Activated CD8-positive, alpha-beta memory T cell treated with anti-CD3 and anti-CD28 coated beads, Interleukin-2, amount 10 ng/mL, durations not matched to agents 7 days and 5 days (primary cell): ENCODE results near the gene TMPRSS11E. TPM values are rescaled to one million over a fixed set of nuclear protein-coding genes. Genes with fewer than 3 reads are reported as not detected.
A peak's percentile ranks its signal among the peaks of the same experiment; 100 is the strongest.

Experiments
- ATAC-seq: fragments of 150-1000 bp; cut with Tn5 transposase; one replicate; pipeline ENCODE4 v1.10.0; 2021; ENCODE audit warnings: moderate library complexity
- CTCF ChIA-PET: fragments of 350-600 bp; sonication (Branson Sonifier 250); formaldehyde crosslinking; loops from one replicate; lab custom pipeline; 2021; ENCODE audit warnings: antibody characterized with exemption; lab: Charles Lee
- DNase-seq: peaks from one replicate; pipeline ENCODE4 v3.0.0-alpha.2; 2020
- H3K27ac Mint-ChIP-seq: one replicate; pipeline ENCODE4 v1.8.0; 2021; ENCODE audit warnings: mild to moderate bottlenecking, mixed read lengths
- H3K27me3 Mint-ChIP-seq: one replicate; pipeline ENCODE4 v1.8.0; 2021; ENCODE audit warnings: mixed read lengths
- H3K36me3 Mint-ChIP-seq: one replicate; pipeline ENCODE4 v1.8.0; 2021; ENCODE audit warnings: mild to moderate bottlenecking, mixed read lengths
- H3K4me1 Mint-ChIP-seq: one replicate; pipeline ENCODE4 v1.8.0; 2021; ENCODE audit warnings: mixed read lengths
- H3K4me3 Mint-ChIP-seq: one replicate; pipeline ENCODE4 v1.8.0; 2021; ENCODE audit warnings: mild to moderate bottlenecking, moderate library complexity, mixed read lengths
- H3K9me3 Mint-ChIP-seq: one replicate; pipeline ENCODE4 v1.8.0; 2022; ENCODE audit warnings: low read depth, mixed read lengths
- total RNA-seq, 2 experiments: library from RNA; stranded (reverse); gene quantifications; one replicate each; pipeline ENCODE4 v1.2.3, GENCODE V29; 2021

The TMPRSS11E gene
- total RNA-seq, 2 experiments from 2014 or later: 0.12 TPM; not detected in 1

DNA sequence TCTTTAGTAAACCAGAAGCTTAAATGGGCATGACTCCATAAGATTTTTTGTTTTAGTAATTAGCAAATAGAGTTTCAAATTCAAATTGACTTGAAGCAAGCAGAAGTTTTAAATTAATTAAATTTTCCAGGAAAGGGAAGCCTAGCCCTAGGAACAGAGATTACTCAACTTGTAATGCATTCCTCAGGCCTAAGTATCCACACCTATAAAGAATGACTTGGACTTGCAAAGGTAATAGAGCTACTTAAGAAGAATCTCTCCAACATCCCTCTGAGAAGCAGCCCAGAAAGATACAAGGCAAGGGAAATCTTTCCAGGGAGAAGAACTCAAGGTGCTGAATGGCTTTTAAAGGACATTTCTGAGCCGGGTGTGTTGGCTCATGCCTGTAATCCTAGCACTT is 16.9 kb upstream of the TMPRSS11E start:
- Mint-ChIP-seq H3K9me3 (no peaks in the 10 kb centered on the region), H3K4me3 (no peak overlapping the region), H3K4me1 (peaks cover 5% of the 10 kb centered on the region), H3K36me3 (no peaks in the 10 kb centered on the region), H3K27ac (no peak overlapping the region), H3K27me3 (no peaks in the 10 kb centered on the region)
- ATAC-seq: no peak
- no peak for DNase-seq
- CTCF ChIA-PET: no interaction called here

- ATAC-seq: no peak
- Mint-ChIP-seq H3K9me3 (no peaks in the 10 kb centered on the region), H3K4me3 (no peak overlapping the region), H3K27me3 (no peaks in the 10 kb centered on the region), H3K36me3 (peaks cover 8% of the 10 kb centered on the region), H3K27ac (no peak overlapping the region), H3K4me1 (peaks cover 18% of the 10 kb centered on the region)
- DNase-seq: no peak
- CTCF ChIA-PET: no interaction called here
Observed at GRCh38 chr4:68432320-68432719, 14.9 kb upstream of the TMPRSS11E start.

DNA sequence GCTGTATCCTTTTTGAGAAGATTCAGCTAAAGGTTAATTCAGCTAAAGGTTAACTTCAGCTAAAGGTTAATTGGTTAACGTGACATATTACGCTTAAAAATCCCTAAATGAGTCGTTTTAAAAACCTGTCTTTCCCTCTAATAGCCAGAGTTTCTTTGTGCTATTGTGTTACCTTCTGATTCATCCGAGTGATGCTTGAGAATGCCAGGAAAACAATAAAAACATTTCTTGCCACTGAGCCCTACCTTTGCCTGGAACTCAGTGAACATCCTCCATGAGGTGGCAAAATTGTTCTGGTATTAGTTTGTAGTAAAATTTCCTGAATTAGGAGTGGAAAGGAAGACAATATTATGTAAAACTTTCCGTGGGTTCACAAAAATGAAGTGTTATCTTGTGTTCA is 13.7 kb upstream of the TMPRSS11E start:
- Mint-ChIP-seq H3K36me3 (peaks cover 11% of the 10 kb centered on the region), H3K4me1 (peaks cover 25% of the 10 kb centered on the region), H3K9me3 (no peaks in the 10 kb centered on the region), H3K27me3 (no peaks in the 10 kb centered on the region), H3K27ac (no peak overlapping the region), H3K4me3 (no peak overlapping the region)
- no peak for ATAC-seq
- no peak for DNase-seq
- CTCF ChIA-PET: no interaction called here

- CTCF ChIA-PET: no interaction called here
- H3K36me3 Mint-ChIP-seq: peaks cover 15% of the 10 kb centered on the region
- H3K27ac Mint-ChIP-seq: no peak overlapping the region
Observed at GRCh38 chr4:68434277-68434676, 13.0 kb upstream of the TMPRSS11E start.

DNA sequence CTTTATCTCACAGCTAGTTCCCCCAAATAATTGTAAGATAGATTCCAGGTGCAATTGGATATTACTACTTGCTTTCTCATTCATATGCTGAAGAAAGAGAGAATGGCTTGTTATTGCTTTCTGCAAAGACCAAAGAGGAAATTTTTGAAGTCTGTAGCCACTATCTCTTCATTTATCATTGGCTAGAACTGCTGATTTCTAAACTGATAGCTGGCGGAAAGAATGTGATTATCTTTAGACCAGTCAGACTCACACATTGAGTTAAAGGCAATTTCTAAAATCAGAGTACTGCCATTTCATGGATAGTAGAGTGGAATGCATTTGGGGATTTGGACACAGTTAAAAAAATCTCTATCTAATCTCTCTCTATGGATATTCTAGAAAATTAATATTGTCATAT is 12.4 kb upstream of the TMPRSS11E start:
- H3K4me1 Mint-ChIP-seq: peaks cover 36% of the 10 kb centered on the region
- DNase-seq (no peak), ATAC-seq (no peak)
- CTCF ChIA-PET: interaction anchor here (0.5 kb wide), 1 partner anchor 48 kb away, joined by 3 read pairs; no protein-coding TSS in a partner anchor
- peaks cover 16% of the 10 kb centered on the region for H3K36me3 Mint-ChIP-seq
- H3K9me3 Mint-ChIP-seq: no peaks in the 10 kb centered on the region
- no peak overlapping the region for H3K27ac Mint-ChIP-seq
- no peaks in the 10 kb centered on the region for H3K27me3 Mint-ChIP-seq
- H3K4me3 Mint-ChIP-seq: no peak overlapping the region

More at GRCh38 chr4:68434277-68434676, 13.0 kb upstream of the TMPRSS11E start:
- DNase-seq: no peak
- no peaks in the 10 kb centered on the region for H3K27me3 Mint-ChIP-seq
- no peaks in the 10 kb centered on the region for H3K9me3 Mint-ChIP-seq
- no peak overlapping the region for H3K4me3 Mint-ChIP-seq
- peaks cover 30% of the 10 kb centered on the region for H3K4me1 Mint-ChIP-seq
- ATAC-seq: no peak

- Mint-ChIP-seq H3K9me3 (peaks cover 5% of the 10 kb centered on the region), H3K4me1 (peaks cover 14% of the 10 kb centered on the region), H3K27me3 (no peaks in the 10 kb centered on the region), H3K36me3 (peaks cover 6% of the 10 kb centered on the region), H3K27ac (no peak overlapping the region), H3K4me3 (no peak overlapping the region)
- DNase-seq (no peak), ATAC-seq (no peak)
- CTCF ChIA-PET: no interaction called here
Observed at GRCh38 chr4:68445111-68445510, 2.2 kb upstream of the TMPRSS11E start.

GRCh38 chr4:68451246-68452211 is 4.3 kb downstream of the TMPRSS11E start:
- Mint-ChIP-seq H3K36me3 (peaks cover 2% of the 10 kb centered on the region), H3K4me3 (no peak overlapping the region), H3K27me3 (no peaks in the 10 kb centered on the region), H3K27ac (no peak overlapping the region), H3K9me3 (peaks cover 2% of the 10 kb centered on the region), H3K4me1 (peaks cover 12% of the 10 kb centered on the region)
- CTCF ChIA-PET: no interaction called here
- ATAC-seq (peak; percentile 58), DNase-seq (no peak)

GRCh38 chr4:68460085-68460484 is 12.8 kb downstream of the TMPRSS11E start:
- H3K27me3 Mint-ChIP-seq: no peaks in the 10 kb centered on the region
- H3K4me1 Mint-ChIP-seq: no peaks in the 10 kb centered on the region
- H3K36me3 Mint-ChIP-seq: no peaks in the 10 kb centered on the region
- CTCF ChIA-PET: no interaction called here
- H3K4me3 Mint-ChIP-seq: no peak overlapping the region
- no peak for ATAC-seq
- H3K9me3 Mint-ChIP-seq: no peaks in the 10 kb centered on the region
- DNase-seq: no peak
- no peak overlapping the region for H3K27ac Mint-ChIP-seq

DNA sequence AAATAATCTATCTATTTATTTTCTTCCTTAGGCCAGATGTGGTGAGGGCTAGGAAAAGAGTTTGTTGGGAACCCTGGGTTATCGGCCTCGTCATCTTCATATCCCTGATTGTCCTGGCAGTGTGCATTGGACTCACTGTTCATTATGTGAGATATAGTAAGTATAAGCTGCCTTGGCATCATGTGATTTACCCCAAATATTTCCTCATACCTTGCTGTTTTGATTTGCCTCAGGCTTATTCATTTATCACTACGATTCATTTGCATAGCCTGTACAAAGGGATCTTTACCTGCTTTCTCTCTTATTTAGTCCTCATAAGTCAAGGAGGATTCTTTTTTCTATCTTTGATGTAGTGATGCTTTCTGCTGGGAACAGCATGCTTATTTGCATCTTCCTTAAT is 14.5 kb downstream of the TMPRSS11E start:
- Mint-ChIP-seq H3K4me3 (no peak overlapping the region), H3K4me1 (no peaks in the 10 kb centered on the region), H3K36me3 (no peaks in the 10 kb centered on the region), H3K27me3 (no peaks in the 10 kb centered on the region), H3K27ac (no peak overlapping the region), H3K9me3 (no peaks in the 10 kb centered on the region)
- DNase-seq (no peak), ATAC-seq (no peak)
- CTCF ChIA-PET: no interaction called here

GRCh38 chr4:68462691-68463090 is 15.4 kb downstream of the TMPRSS11E start:
- CTCF ChIA-PET: no interaction called here
- no peaks in the 10 kb centered on the region for H3K27me3 Mint-ChIP-seq

GRCh38 chr4:68463796-68464195 is 16.5 kb downstream of the TMPRSS11E start:
- H3K27me3 Mint-ChIP-seq: no peaks in the 10 kb centered on the region
- CTCF ChIA-PET: no interaction called here
- no peak overlapping the region for H3K27ac Mint-ChIP-seq
- no peak overlapping the region for H3K4me3 Mint-ChIP-seq
- ATAC-seq (no peak), DNase-seq (no peak)
- no peaks in the 10 kb centered on the region for H3K36me3 Mint-ChIP-seq
- H3K9me3 Mint-ChIP-seq: no peaks in the 10 kb centered on the region
- H3K4me1 Mint-ChIP-seq: no peaks in the 10 kb centered on the region

More at GRCh38 chr4:68462691-68463090, 15.4 kb downstream of the TMPRSS11E start:
- DNase-seq (no peak), ATAC-seq (no peak)
- Mint-ChIP-seq H3K9me3 (no peaks in the 10 kb centered on the region), H3K36me3 (no peaks in the 10 kb centered on the region), H3K27ac (no peak overlapping the region), H3K4me3 (no peak overlapping the region), H3K4me1 (no peaks in the 10 kb centered on the region)

DNA sequence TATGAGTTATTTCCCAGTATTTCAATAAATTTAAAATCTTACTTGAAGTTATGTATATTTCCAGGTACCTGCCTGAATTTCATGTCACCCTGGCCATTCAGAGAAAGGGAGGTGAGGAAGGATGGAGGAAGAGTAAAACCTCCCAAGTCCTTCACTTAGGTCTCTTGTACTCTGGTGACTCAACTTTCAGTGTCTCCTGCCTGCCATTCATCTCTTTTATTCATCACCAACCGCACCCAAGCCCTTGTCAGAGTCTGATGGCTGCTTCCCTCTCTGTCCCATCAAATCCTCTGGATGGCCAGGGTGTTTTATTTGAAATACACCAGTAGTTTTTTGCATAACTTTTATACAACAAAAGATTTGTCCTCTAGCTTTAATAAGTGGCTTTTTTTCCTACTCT is 17.8 kb downstream of the TMPRSS11E start:
- H3K36me3 Mint-ChIP-seq: peaks cover 2% of the 10 kb centered on the region
- CTCF ChIA-PET: no interaction called here
- no peak for ATAC-seq
- H3K4me1 Mint-ChIP-seq: peaks cover 3% of the 10 kb centered on the region
- no peak overlapping the region for H3K27ac Mint-ChIP-seq
- no peaks in the 10 kb centered on the region for H3K9me3 Mint-ChIP-seq
- H3K27me3 Mint-ChIP-seq: no peaks in the 10 kb centered on the region
- H3K4me3 Mint-ChIP-seq: no peak overlapping the region
- DNase-seq: no peak

DNA sequence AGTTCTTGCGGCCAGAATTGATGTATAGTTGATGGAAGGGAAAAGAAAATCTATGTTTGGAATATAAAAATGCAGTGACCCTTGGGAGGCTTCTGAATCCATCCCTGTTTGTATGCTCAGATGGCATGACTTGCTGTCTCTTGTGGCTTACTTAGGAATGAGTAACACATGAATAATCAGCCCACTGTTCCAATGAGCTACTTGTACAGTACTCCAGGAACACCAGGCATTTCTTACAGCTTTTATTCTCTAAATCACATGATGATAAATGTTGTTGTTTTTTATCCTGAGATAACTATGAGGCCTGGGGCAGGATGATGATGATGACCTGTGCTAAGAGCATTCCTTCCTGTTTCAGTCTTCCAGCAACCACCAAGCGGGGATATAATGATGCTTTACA is 18.9 kb downstream of the TMPRSS11E start:
- CTCF ChIA-PET: no interaction called here
- ATAC-seq (no peak), DNase-seq (no peak)
- Mint-ChIP-seq H3K27ac (no peak overlapping the region), H3K27me3 (no peaks in the 10 kb centered on the region), H3K36me3 (peaks cover 2% of the 10 kb centered on the region), H3K4me1 (peaks cover 3% of the 10 kb centered on the region), H3K9me3 (no peaks in the 10 kb centered on the region), H3K4me3 (no peak overlapping the region)

DNA sequence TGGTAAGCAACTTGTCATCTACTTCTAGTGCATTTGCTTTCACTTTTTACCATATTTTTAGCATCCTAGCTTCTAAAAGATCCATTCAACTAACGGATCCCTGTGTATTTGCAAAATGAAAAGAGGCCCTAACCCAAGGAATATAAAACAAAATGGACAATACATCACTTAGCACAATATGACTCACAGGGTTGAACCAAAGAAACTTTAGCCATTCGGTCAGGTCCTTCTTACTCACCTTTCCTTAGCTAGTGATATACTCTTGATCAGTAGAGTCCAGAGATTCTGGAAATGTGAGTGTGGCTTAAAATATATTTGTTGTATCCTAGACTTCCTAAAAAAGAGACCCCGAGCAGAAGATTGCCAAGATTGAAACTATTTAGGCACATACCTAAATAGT is 19.5 kb downstream of the TMPRSS11E start:
- no peaks in the 10 kb centered on the region for H3K9me3 Mint-ChIP-seq
- no peak for ATAC-seq

More for the DNA sequence above, 19.5 kb downstream of the TMPRSS11E start:
- DNase-seq: no peak
- H3K27ac Mint-ChIP-seq: no peak overlapping the region
- no peaks in the 10 kb centered on the region for H3K27me3 Mint-ChIP-seq
- H3K36me3 Mint-ChIP-seq: peaks cover 2% of the 10 kb centered on the region
- CTCF ChIA-PET: no interaction called here
- H3K4me3 Mint-ChIP-seq: no peak overlapping the region
- peaks cover 3% of the 10 kb centered on the region for H3K4me1 Mint-ChIP-seq
